ENCODE results near the gene STK32C.

Gene STK32C

DNA sequence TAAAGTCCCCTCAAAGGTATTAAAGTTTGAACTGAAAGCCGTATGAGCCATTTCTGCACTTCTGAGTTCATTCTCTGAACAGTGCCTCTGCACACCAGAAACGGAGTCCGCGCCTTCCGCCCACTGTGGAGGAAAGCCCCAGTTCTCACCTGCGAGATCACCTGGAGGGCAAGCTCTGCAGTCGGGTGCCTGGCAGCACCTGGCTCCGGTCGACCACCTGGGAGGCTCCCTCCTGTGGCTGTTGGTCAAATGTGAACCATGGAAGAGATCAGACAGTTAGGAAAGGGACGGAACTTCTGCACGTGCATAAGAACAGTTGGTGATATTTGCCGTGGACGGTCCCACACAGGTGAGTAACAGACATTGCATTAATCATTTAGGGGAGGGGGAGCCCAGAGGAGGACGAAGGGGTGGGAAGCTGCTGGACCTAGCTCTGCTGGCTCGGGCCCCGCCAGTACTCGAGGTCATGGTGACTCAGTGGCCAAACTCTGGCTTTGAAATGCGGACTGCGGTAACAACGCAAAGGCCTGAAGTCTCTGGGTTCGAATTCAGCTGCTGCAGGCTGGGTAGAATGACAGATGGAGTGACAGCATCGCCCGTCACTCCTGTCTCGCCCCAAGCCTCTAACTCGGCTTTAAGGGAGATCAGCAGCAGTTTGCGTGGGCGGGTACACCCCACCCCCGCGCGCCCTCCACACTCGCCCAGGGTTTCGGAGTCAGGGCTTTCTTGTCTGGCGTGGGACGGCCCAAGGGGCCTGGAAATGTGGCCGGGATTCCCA lies 122.7 kb downstream of the STK32C start:
- no peak for DNase-seq (ENCODE audit: low read depth in 2 of 2)

DNA sequence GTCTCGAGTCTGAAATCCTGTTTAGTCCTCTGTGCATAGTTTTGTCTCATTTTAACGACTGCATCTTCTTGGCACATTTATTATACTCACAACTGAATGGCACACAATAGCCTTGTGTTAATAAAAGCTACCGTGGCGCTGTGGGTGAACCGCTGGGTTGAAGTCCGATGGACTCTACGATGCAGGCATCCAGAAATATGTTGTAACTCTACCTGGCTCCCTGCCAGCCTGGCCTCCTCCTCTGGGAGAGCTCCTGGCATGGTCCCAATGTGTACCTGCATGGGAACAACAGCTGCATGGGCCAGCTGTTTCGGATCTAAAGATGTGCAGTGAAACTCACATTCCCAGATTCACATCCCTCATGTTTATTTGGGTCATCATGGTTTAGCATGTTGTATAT lies 124.7 kb downstream of the STK32C start:
- no peak for DNase-seq (ENCODE audit: low read depth in 2 of 2)

DNA sequence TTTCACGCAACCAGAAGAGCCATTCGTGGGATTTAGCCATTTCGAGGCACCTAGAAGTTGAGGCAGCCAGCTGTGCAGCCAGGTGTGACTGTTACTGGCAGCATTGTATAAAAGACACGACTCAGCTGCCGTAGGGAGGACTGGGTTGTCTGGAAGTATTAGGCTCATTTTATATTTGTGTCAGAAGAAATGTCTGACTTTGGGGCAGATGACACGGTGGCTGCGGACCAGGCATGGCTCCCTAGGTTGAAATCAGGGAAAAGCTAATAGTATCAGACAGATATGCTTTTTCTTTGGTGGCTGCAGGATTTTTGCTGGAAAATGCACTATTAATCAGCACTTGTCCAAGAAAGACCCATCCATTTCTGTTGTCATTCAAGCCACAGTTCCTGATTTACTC lies 125.2 kb downstream of the STK32C start:
- no peak for DNase-seq (ENCODE audit: low read depth in 2 of 2)

- no peak for DNase-seq (ENCODE audit: low read depth in 2 of 2)
Measured at GRCh38 chr10:132181691-132182425, 125.9 kb downstream of the STK32C start.

GRCh38 chr10:132180736-132181135 lies 127.0 kb downstream of the STK32C start:
- DNase-seq (ENCODE audit: low read depth in 2 of 2), result no peak

DNA sequence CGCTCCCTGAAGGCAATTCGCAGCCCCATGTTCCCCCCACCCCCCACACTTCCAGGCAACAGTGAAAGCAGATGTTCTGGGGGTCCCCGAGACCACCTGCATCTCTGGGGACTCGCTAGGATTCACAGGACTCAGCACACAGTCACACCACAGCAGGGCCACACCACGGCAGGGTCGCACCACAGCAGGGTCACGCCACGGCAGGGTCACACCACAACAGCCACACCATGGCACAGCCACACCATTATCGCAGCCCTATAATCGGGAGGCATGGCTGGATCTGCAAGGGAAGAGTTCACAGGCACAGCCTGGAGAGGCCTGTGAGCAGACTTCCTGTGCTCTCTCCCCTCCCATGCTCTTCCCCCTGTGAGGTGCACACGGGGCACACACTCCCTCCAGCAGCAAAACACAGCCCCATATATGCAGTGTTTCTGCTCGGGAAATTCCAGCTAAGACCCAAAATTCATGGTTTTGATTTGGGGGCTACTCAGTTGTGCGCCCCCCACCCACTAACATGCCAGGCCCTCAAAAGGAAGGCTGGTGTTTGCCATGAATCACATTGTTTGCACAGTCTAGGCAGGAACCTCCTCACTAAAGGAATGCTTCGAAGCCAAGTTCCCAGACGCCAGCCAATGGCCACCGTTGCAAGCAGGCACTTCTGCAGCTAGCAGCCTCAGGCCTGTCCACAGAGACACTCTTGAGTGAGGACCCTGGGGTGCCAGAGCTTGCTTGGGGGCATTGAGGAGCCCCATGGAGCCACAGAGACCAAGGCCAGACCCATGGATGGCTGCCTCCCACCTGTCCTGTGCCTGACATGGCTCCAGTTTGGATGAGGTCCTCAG lies 128.0 kb downstream of the STK32C start:
- DNase-seq (ENCODE audit: low read depth in 2 of 2), result no peak

DNA sequence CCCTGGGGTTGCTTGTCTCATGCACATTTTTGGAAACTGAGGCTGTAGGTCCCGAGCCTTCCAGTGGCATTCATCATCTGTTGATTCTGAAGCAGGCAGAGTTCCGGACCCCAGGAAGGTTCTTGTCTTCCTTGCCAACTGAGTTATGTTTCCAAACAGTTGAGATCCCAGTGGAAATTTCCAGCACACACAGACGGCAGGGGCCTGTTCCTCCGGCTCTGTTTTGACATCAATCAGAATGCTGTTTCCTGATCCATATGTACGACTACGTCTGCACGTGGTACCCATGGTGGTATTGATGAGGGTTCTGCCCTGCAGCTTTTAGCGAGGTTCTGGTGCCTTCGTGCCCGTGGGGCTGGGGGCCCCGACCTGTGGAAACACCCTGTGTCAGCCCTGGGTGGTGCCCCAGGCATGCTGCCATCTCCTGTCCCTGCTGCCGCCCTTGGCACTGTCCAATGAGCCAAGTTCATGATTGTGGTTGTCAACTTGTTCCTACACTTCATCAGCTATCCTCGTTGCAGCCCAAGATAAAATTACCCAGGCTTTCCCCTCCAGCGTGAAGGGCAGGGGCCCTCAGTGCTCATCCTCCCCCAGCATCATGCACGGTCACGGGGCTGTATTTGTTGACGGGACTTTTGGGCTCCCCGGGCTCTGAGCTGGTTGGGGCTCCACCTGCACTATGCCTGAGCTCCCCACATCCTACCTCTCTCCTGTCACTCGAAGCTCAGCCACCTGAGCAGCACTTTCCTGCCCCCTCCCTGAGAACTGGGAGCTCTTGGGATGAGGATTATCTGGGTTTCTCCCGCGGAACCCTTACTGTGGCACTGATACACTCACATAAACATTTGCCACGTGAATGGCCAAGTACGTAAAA lies 128.8 kb downstream of the STK32C start:
- DNase-seq (ENCODE audit: low read depth in 2 of 2), result no peak

- no peak for DNase-seq (ENCODE audit: low read depth in 2 of 2)
Measured at GRCh38 chr10:132178046-132178445, 129.7 kb downstream of the STK32C start.

DNA sequence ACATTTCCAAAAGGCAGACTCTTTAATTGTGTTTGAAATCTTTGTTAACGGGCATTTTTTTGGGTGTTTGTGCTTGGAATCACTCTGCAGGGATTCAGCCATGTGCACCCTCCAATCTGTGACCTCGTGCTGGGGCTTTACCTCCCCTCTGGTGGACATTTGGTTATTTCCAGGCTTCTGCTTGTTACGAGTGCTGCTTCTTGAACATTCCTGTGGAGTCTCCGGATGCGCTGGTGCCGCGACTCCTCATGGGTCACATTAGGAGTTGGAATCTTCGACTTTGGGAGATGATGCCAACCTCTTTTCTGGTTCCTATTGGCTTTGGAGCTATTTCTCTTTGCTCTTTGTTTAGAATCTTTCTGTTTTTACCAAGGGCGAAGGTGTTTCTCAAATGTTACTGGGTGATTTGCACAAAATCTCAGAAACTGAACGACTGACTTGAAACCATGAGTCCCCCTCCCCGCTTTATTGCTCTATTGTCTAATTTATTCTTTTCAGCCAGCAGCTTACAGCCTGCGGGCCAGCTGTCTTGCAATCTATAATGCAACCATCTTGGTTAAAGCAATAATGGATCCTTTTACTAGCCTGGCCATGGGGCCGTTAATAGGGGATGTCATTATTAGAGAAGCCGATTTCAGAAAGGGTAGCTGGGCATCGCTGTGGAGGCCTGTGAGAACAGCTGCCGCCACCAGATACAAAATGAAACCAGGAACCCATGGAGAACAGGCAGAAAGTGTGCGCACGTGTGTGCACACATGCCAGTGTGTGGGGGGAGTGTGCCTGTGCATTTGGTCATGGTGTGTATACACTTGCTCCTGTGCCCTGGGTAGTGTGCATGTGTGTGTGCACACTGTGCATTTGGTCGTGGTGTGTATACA lies 130.9 kb downstream of the STK32C start:
- no peak for DNase-seq (ENCODE audit: low read depth in 2 of 2)

DNA sequence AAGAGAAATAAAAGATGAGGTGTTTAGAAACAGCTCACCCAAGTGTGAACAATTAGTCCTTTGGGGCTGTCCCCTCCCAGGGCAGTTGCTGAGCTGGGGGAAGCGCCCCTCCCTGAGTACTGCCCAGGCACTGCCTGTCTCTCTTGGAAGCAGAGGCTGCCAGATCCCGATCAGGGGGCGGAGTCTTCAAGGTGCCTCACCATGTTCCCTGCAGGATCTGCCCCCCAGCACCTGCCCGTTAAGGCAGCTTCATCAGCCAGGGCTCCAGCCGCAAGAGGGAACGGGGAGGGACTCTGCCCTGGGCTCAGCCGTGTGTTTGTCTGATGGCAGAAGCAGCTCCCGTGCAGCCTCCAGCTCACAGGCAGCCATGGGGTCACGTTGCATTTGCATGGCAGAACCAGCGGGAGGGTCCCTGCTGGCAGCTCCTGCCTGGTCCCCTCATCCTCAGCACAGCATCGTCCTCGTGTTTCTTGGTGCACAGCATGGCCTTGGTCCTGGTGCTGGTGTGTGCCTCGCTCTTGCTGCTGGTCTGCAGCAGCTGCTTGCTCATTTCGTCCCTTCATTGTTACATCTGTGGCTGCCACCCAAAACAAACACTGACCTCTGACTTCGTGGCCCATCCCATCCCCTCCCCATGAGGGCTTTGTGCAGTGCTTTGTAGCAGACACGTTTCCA lies 131.7 kb downstream of the STK32C start:
- no peak for DNase-seq (ENCODE audit: low read depth in 2 of 2)

DNA sequence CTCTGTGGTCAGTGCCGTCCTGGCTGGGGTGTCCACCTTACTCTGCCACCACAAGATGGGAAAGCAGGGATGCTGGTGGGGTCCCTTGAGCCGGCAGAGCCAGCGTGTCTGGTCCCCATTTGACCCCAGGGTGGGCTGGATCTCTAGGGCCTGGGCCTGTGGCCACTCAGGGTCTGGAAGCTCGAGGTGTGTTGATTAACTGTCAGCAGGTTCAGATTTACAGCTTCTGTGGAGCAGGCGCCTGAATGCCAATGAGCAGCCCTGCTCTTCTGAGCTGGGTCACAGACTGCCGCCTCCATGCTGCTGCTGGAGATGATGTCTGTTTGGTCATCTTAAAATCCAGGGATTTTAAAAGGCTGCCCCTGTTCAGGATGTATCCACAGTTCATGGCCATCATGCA lies 132.3 kb downstream of the STK32C start:
- DNase-seq (ENCODE audit: low read depth in 2 of 2), result no peak

GRCh38 chr10:132174237-132174636 lies 133.5 kb downstream of the STK32C start:
- DNase-seq (ENCODE audit: low read depth in 2 of 2), result no peak

DNA sequence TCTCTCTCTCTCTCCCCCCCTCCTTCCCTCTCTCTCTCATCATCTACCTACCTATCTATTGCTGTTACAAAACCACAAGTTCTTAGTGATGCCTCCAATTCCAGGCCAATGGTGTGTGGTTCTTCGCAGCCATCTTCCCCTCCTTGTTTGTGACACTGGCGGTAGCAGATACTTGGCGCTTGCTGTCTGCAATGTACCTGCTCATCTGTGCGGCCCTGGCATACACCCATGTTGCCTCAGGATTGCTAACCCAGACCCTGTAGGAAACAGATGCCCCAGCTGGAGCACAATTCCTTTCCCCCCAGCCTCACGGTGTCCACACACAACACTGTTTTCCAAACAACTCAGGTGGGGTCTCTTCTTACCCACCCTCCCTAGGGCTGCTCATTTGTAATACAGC lies 134.6 kb downstream of the STK32C start:
- DNase-seq (ENCODE audit: low read depth in 2 of 2), result no peak

DNA sequence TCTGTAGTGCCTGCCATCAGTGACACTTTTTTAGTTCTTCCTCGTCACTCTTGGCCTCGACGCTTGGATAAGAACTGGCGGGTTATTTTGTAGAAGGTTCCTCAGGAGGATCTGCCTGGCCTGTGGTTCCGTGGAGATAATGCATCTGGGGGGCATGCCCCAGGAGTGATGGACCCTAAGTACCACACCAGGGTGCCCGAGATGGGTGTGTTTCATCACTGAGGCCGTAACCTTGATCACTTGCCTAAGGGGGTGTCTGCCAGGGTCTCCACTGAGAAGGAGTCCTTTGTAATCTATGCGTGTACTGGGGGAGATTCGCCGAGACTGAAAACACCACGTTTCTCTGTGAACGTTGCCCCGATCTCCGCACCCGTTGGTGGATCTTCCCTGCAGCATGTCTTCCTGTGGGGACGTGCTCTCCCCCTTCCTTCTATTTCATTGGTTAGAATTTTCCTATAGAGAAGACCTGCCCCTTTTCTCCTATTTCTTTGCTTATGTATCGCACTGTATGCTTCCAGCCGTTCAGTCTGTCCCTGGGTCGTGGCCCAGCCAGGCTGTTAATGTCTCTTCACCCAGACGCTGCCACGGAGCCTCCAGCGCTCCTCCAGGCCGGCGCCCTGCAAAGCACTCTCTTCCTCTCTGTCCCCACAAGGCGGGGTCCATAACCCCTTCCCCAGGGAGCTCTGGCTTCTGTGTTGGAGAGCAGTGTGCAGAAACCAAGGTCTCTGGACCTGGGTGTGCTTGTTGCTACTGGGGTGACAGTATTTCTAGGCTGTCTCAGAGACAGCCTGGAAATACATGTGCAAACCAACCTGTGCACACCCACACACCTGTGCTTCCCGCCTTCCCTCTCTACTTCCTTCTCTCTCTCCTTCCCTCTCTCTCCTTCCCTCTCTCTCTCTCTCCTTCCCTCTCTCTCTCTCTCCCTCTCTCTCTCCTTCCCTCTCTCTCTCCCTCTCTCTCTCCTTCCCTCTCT lies 135.4 kb downstream of the STK32C start:
- DNase-seq (ENCODE audit: low read depth in 2 of 2), result no peak

DNA sequence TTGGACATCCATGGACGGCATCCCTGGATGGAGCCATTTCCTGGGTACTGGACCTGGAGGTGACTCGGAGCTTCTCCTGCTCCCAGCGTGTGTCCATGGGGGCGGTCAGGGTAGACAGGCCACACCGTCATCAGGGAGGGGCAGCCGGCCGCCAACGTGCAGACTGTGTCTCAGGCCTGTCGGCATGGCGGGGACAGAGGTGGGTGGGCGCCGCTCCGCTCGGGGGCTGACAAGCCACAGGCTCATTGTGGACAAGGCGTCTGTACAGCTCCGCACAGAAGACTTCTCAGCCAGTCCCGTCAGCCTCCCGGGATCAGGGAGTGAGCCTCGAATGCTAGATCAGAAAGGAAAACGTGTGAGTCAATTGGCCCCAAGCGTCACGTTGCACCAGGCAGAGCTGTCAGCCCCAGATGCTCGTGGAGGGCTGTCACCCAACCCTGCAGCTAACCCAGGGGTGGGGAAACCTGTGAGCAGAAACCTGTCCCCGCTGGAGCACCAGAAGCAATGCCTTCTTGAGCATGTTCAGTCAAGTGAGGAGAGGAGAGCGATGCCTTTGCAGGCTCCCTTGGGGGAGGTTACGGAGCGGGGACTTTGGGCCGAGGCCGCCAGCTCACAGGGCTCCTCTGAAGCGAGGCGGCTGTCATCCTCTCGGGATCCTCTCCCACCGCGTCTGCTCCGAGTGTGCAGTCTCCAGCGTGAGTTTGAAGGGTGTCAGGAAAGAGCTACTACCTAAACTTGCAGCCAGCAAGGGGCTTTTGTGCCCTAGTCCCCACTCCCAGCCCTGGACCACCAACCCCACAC lies 137.0 kb downstream of the STK32C start:
- DNase-seq (ENCODE audit: low read depth in 2 of 2), result no peak

- no peak for DNase-seq (ENCODE audit: low read depth in 2 of 2)
Measured at GRCh38 chr10:132169766-132170560, 137.8 kb downstream of the STK32C start.
